GM21786 (cell line): ENCODE results near the gene RELN.
"Not testable (repeated sequence)": the region's sequence is repeated elsewhere in the genome, so short reads cannot be mapped to it uniquely, and the experiment has no call there.

Experiments used
- ATAC-seq: cut with Tn5 transposase; IDR thresholded peaks from one replicate; pipeline ENCODE4 v1.9.1; 2021; ENCODE audit not compliant: unreplicated experiment

Gene RELN

DNA sequence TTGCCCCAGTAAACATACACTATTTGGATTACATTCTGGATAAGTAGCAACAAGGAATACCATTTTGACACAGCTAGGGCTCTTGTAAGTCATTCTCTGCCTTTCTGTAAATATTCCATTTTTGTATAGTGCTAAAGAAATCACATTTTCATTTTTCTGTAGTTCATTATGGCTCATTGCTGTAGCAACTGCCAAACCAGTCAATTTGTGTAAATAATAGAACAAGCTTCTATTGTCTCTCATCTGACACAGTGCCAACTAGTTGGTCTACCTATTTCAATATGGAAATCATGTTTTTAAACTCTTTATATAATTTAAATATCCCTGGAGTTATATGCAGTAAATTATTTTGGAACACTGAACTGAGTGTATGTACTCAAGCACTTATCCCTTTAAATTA is 193.7 kb downstream of the RELN start:
- ATAC-seq = no peak

DNA sequence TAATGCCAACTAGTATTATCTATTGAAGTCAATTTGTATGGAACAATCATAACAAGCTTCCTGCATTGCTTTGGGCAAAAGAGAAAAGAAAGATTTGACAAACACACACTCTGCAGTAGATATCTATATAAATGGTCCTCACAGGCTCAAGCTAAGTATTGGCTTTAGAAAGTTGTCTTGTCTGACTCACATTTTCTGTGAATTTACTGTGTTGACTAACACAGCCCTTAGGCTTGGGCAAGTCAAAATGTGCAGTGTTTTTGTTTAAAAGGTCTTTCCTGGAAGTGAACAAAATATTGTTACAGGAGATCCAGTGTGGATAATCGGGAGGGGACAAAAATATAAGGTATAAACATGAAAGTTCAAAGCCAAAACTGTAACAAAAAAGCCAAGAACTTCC is 194.4 kb downstream of the RELN start:
- no peak for ATAC-seq

DNA sequence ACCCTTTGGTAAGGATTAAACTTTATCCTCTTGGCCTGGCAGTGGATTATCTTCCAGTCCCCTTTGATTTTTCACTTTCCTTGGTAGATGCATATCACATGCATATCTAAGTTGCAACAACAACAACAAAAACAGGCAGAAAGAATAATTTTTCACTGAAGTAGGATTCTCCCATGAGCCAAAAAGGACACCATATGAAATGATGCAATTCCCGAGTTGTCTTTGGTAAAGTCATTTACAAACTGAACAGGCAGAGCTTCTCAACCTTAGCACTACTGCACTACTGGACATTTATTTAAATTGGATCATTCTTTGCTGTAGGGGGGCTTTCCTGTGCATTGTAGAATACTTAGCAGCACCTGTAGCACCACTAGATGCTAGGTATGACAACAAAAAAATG is 195.0 kb downstream of the RELN start:
- no peak for ATAC-seq

DNA sequence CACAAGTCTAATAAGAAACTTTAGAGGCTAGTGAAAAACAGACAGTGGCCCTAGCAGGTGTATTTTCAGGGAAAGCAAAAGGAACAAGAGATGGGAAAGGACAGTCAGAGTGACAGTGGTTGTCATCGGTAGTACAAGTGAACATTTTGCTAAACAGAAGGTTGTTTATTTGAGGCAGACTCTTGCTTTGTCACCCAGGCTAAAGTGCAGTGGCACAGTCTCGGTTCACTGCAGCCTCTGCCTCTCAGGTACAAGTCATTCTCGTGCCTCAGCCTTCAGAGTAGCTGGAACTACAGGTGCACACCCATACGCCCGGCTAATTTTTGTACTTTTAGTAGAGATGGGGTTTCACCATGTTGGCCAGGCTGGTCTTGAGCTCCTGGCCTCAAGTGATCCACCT is 195.8 kb downstream of the RELN start:
- ATAC-seq = no peak

DNA sequence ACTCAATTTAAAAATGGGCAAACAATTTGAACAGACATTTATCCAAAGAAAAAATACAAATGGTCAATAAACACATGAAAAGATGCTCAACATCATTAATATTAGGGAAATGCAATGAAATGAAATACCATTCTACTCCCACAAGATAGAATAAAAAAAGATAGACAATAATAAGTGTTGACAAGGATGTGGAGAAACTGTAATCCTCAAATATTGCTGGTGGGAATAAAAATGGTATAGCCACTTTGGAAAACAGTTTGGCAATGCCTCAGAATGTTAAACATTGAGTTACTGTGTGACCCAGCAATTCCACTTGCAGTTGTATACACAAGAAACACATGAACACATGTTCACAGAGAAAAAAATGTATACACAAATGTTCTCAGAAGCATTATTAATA is 197.6 kb downstream of the RELN start:
- no peak for ATAC-seq

DNA sequence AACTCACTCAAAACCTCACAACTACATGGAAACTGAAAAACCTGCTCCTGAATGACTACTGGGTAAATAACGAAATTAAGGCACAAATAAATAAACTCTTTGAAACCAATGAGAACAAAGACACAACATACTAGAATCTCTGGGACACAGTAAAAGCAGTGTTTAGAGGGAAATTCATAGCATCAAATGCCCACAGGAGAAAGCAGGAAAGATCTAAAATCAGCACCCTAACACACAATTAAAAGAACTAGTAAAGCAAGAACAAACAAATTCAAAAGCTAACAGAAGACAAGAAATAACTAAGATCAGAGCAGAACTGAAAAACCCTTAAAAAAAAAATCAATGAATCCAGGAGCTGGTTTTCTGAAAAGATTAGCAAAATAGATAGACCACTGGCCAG is 202.4 kb downstream of the RELN start:
- not testable (repeated sequence) for ATAC-seq

DNA sequence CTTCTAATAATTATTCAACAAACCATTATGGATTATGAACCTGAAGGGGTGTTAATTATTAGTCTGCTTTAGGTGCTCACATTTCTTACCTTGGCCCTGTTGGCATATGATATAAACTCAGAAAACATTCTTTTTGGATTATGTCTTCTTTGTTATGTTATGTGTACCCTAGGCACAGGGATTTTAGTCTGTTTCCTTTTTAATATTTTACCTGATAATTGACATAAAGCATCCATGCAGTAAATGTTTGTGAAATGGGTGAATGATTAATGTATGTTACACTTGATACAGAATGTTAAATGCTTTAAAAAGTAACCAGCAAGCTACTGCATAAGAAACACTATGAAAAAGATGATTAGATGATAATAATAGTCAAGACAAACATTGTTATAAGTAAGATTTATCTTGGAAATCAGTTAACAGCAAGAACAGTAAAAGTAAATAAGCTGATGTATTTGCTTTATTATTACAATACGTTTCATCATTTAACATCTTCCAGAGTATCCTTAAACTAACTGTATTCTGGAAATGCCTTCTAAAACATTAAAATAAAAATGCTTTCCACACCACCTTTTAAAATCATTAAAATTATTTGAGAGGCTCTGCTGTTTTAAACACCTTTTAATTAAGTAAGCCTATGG is 204.7 kb downstream of the RELN start:
- ATAC-seq = no peak

DNA sequence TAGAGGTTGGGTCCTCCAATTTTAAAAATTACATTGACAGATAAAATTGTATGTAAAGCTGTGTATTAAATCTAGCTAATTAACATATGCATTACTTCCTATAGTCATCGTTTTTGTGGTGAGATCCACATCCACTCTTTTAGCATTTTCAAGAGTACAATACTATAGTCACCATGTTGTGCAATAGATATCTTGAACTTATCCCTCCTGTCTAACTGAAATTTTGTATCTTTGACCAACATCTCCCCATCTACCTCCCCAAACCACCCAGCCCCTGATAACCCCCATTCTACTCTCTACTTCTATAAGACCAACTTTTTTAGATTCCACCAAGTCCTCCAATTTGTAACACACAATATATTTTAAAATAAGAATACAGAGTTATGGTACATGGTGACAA is 208.0 kb downstream of the RELN start:
- no peak for ATAC-seq

DNA sequence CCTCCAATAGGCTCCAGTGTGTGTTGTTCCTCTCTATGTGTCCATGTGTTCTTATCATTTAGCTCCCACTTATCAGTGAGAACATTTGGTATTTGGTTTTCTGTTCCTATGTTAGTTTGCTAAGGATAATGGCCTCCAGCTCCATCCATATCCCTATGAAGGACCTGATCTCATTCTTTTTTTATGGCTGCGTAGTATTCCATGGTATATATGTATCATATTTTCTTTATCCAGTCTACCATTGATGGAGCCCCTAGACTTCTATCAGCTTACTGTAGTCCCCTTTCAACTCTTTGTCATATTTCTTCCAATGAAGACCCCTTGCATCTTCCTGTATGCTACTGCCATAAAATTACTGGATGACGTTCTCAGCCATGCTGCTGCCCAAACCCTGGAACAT is 208.9 kb downstream of the RELN start:
- not testable (repeated sequence) for ATAC-seq

DNA sequence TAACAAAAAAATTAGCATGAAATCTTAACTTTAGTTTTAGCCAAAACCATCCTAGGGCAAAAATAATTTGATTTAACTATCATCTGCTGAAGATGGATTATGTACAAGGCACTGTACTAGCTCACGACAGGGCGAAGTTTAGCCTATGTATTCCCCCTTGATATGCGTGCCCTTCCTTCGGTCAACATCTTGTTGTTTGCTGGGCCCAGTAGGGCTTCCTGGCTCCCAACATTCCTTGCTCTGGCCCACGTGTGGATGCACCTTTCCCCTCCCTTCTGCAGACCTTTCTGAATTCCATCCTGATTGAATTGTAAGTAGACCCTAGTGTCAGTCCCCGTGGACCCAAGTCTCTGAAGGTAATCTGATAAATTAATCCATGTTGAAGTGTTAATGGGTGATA is 212.0 kb downstream of the RELN start:
- ATAC-seq = no peak

DNA sequence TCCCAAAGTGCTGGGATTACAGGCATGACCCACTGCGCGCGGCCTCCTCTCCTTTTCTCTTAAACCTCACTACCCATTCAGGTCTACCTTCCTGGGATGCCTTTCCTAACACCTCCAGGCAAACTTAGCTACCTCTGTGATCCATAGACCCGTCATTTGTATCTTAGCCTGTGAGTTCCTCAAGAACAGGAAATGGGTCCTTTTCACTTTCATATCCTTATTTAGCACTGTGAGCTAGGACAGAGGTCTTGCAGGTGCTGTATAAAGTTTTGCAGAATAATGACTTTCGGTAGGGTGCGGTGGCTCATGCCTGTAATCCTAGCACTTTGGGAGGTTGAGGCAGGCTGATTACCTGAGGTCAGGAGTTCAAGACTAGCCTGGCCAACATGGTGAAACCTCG is 215.7 kb downstream of the RELN start:
- ATAC-seq = no peak

DNA sequence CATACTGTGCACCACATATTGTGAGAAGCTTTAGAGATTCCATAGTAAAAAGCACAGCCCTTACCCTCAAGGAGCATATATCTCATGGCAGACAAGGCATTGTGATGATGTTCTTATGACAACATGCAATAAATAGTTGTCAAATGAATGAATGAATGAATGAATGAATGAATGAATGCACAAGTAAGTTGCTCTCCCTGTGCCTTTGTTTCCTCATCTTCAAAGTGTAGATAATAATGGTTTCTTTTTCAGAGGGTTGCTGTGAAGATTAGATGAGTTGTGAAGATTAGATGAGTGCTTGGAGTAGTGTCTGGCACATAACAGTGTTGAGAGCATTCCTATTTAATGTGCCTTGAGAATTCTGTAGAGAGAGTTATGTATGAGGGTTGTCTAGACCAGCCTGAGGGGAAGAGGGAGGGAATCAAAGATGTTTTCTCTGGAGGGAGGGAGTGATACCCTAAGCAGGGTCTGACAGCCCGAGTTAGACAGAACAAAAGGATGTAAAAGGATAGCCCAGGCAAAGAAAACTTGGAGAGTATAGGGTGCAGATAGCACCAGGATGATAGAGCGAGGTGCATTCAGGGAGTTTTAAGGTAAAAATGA is 217.2 kb downstream of the RELN start:
- no peak for ATAC-seq

DNA sequence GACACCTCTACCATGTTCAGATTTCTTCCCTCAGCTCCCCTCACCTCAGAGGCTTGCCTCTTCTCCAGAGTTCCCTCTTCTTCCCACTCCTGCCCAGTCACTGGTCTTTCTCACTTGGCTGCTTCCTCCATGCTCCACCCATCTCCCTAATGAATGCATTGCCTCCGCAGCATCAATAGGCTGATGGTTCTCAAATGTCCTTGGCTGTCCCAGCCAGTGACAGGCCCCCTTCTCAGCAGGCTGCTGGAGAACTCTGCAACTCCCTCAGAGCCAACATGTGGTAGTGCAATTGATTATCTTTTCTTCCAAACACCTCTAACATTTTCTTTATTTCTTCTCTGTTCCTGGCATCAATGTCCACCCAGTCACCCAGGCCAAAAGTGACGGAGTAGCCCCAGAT is 218.2 kb downstream of the RELN start:
- ATAC-seq = no peak

DNA sequence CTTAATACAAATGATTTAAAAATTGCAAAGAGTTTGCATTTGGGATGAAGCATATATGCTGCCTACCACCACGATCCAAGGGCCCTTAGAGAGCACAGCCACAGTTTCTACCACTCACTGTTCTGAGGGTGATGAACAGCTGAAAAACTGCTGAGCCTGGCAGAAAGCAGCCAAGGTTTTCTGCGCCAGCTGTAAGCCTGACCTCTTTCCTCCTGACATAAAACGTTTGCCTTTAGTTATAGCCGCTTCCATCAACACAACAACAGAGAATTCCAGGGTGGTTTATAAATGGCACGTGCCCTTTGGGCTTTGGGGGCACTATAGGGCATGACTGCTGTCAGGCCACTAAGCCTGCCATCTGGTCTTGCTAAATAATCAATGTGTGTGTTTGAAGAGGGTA is 222.8 kb downstream of the RELN start:
- no peak for ATAC-seq

DNA sequence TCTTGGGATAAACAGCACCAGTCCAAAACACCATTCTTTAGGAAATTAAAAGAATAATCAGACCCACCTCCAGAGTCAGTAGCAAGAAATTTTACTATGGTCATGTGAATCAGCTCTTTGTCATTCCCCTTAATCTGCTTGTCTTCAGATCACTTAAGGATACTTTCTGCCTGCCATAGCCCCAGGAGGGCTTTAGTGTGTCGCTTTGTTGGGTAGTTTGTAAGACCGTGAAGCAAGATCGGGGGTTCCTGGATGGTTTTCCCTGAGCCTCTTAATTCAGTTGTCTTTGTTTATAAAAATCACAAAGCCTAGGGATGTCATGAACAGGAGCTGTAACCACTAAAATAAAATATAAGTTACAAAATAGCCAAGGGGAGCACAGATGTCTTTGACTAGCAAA is 223.6 kb downstream of the RELN start:
- ATAC-seq = no peak

DNA sequence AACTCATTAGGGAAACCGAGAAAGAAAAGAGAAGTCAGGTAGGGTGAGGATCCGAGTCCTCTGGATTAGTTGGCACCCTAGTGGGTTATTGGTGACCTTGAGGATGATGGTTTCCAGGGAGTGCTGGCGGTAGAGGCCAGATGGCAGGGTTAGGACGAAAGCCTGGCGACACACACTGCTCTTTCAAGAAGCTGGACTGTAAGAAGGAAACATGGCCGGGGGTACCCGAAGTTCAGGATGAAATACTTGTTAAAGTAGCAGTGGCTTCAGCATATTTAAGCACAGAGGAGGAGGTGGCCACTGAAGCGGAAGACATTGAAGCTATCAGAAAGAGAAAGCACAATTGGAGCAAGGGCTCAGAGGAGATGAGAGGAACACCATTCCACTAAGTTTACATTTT is 224.6 kb downstream of the RELN start:
- ATAC-seq = no peak

DNA sequence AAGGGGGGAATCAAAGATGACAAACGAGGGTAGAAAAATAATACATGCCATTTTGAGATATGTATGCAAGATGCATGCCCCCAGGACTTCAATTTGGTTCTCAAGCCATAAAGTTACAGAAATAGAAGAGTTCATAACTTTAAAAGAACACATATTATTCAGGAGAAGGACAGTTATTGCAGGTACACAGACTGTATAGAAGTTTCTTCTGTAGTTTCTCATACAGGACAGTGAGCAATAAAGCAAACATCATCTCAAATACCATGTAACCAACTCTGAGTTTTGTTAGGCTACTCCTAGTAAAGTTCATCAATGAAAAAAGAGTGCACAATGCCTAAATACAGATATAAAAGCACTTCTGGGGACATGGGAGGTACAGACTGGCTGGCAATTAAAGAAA is 226.6 kb downstream of the RELN start:
- ATAC-seq = no peak

DNA sequence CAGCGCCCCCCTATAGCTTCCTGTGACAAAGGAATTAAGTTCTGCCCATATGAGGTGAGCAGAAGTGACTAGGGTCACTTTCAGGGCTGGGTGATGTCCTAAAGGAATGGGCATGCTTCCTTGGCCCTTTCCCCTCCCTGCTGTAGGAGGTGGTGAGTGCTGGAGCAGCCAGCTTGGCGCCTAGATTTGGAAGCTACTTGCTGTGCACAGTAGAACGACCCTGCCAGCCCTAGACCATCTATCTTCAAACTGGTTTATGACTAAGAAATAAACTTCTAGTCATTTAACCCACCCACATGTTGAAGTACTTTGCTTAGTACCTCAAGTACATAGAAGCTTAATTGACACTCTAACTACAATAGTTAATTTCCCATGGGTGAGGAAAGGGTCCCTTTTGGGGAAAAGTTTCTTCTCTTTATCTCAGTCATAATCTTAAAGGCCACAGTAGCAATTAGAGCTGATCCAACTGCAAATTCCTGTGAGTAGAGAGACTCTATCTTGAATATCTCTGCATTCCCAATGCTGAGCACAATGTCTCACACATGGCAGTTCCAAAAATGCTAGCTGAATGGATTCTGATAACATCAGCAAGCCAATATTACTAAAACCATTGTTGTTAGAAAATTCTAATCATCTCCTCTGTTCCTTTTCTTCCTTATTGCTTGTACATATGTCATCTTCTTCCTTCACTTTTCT is 227.2 kb downstream of the RELN start:
- no peak for ATAC-seq

DNA sequence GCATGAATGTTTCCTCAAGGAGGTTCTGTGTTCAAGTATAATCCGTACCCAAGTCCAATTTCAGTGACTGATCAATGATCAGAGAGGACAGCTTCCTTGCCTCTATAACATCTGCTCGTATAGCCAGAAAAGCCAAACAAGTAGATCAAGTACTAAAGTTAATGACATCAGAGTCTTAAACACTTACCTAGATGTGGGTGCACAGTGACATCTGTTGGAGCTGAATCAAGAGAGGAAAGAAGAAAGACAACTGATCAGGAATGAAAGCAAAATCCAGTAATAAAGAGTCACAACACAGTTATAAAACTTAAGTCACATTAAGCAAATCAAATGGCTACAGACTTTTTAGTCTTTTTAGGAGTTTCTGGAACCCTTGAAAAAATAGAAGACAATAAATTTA is 236.5 kb downstream of the RELN start:
- no peak for ATAC-seq

DNA sequence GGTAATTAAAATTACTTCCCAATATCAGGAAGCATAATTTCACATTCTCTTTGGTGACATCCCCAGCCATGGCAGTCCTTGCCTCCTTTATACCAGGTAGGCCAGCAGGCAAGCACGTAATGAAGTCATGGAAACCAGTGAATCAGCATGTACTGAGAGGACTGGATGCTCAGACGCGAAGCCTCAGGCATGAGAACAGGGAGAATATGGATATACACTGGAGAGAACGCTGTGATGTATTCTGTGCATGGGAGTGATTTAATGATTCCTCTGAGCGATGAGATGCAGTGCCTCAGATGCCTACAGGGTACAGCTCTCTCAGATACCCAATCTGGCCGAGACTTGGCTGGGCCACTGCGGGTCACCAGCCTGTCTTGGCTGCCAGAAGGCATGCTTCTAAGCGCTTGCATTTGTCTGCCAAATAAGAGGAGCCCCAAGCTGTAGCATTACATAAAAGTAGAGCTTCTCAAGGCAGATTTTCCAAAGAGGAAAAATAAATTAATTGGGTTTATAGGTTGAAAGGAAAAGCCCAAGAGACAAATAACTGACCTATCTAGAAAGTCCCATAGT is 238.1 kb downstream of the RELN start:
- ATAC-seq = no peak

DNA sequence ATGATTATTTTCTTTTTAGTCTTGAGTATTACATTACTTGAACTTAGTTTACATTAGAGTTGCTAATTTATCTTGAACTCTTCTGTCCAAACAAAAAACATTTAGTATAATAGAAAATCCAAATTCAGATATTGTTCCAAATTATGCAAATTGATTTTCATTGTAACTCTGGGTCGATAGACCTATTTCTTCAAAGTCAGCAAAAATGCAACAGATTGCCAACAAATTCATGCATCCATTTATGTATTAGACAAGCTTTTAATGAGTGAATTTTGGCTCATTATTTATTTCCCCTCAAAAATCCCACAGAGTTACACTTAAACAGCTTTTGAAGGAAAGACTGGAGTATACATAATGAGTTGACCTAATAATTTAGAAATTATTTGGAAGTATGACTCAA is 240.8 kb downstream of the RELN start:
- ATAC-seq = no peak

DNA sequence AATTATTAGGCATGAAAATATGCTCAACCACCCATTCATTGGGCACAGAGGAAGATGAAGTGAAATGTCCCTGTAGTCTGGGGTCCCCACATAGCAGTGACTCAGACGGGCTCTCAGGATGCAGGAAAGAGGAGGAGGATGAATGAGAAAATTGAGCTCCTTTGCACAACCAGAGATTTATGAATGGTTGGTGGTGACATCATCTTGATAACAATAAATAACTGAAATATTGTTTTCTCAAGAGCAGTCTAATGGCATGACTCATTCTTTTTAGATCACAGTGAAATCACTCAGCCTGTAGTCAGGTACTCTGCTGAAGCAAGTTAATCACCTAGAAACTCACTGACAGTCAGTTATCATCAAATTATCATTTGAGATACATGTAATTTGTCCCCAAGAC is 254.1 kb downstream of the RELN start:
- ATAC-seq = no peak
